NCI-H1436 (cell line): Measurements from ENCODE around the gene RTP3.

ENCODE experiments used
- DNase-seq: peaks from one replicate; lab custom pipeline; 2025; lab: John Stamatoyannopoulos, UW

RTP3 gene

DNA sequence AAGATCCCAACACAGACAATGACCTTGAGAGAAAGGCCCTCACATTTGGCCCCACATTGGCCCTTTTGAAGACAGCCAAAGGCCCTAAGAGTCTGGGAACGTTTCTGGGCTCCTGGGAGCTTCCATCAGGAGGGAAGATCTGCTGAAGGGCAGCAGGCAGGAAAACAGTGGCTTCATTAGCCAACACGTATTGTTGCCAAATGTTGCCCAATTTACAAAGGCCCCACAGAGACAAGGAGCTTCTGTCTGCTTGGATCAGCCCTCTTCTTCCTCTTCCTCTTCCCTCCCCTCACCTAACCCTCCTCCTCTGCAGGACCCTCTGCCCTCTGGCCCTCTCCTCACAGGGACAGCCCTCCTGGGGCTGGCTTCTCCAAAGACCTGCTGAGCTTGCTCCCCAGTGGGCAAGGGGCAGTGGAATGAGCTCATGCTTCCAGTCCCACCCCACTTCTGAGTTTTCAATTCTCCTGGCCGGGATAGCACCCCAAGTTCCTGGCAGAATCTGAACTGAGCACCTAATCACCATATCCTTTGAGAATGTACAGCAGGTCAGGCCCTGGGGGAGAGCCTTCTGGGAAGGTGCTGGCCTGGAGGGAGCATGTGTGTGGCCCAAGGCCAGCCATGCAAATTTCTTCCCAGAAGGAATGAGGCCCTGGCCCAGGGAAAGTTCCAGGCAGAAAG lies 28.0 kb upstream of the RTP3 start:
- DNase-seq: no peak

GRCh38 chr3:46470831-46471230 lies 26.9 kb upstream of the RTP3 start:
- no peak for DNase-seq

GRCh38 chr3:46471371-46471914 lies 26.3 kb upstream of the RTP3 start:
- DNase-seq: no peak

DNA sequence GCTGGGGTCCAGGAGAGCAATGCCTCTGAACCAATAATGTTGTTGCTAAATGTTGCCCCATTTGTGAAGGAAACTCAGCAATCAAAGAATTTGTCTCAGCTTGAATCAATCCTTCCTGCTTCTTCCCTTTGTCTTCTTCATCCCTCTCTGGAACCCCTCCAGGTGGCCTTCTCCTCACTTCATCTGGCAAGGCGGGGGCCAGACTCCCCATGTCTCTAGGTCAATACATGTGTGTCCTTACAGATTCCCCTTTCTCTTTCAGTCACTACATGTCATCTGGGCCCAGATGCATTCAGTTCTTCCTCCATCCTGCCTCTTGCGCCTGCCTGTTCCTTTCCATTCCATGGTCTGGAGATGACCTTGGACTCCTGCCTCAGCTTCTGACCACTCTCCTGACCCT lies 25.0 kb upstream of the RTP3 start:
- DNase-seq: no peak

- DNase-seq: no peak
Measured at GRCh38 chr3:46477145-46477544, 20.6 kb upstream of the RTP3 start.

- DNase-seq: no peak
Measured at GRCh38 chr3:46477756-46478155, 20.0 kb upstream of the RTP3 start.

DNA sequence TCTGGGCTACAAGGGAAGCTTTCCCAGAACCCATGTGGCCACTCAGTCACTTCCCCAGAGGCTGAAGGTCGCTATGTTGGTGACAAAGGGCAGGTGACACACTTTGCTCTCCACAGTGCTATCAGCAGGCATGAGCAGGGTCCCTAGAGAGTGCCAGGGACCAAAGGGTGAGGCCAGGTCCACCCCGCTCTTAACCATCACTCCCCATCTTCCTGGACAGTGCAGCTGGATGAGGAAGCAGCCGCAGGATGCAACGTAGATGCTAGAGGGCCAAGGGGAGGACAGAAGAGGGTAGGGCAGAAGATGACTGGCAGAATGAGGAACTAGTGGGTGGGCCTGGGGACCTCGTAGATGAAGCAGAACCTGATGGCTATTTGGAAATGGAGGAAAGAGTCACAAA lies 19.4 kb upstream of the RTP3 start:
- DNase-seq: no peak

DNA sequence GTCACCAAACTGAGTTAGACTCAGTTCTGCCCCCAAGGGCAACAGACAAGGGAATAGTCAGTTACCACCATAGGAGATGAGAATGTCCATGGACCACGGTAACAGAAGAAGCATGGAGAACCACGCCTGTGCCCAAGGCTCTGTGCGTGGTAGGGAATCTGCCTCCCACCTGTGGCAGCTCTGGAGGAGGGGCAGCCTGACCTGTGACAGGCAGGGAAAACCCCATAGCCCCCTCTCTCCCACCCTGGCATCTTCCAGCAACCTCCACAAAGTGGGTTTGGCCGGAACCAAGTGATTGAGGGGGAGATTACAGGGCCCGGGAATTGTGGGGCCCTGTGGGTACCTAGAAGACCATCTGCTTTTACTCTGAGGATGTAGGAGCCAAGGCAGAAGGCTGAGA lies 18.8 kb upstream of the RTP3 start:
- no peak for DNase-seq

- no peak for DNase-seq
Measured at GRCh38 chr3:46479696-46480095, 18.1 kb upstream of the RTP3 start.

GRCh38 chr3:46480491-46481195 lies 17.1 kb upstream of the RTP3 start:
- no peak for DNase-seq

GRCh38 chr3:46481636-46482035 lies 16.1 kb upstream of the RTP3 start:
- DNase-seq: no peak

DNA sequence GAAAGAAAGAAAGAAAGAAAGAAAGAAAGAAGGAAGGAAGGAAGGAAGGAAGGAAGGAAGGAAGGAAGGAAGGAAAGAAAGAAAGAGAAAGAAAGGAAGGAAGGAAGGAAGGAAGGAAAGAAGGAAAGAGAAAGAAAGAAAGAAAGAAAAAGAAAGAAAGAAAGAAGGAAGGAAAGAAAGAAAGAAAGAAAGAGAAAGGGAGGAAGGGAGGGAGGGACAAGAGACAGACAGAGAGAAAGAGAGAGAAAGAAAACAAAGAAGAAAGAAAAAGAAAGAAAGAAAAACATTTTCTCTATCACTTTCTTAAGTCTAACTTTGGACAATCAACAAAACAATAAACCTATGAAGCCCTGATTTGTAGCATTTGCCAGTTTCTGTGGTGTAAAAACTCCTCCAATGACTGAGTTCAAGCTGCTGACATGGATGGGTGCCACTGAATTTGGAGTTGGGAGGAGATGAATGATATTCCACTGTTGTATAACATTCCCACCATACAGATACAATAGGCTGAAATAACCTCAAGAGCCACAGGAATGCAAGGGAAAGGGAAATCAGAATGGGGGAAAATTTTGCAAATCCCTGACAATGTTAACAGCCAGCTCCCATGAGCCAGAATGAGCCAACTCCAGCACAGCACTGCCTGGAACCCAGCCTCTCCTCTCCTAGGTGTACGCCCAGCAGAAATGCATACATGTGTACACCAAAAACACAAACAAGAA lies 15.0 kb upstream of the RTP3 start:
- no peak for DNase-seq

GRCh38 chr3:46483825-46484224 lies 14.0 kb upstream of the RTP3 start:
- no peak for DNase-seq

DNA sequence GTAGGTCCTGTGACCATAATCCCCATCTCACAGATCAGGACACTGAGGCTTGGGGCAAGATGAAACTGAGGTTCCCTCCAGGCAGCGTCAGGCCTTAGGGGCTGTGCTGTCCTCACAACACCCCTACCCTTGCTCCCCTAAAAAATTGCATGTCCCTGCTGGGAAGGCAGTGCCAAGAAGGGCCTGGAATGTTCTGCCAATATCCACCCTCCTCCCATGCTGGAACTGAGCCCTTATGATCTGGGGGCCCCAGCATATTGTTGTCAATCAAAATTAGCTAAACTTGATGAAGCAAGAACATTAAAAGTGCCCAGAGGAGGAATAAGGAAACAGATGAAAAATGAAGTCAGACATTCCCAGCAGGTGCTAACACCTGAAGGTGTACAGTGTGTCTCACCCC lies 13.4 kb upstream of the RTP3 start:
- DNase-seq: no peak

DNA sequence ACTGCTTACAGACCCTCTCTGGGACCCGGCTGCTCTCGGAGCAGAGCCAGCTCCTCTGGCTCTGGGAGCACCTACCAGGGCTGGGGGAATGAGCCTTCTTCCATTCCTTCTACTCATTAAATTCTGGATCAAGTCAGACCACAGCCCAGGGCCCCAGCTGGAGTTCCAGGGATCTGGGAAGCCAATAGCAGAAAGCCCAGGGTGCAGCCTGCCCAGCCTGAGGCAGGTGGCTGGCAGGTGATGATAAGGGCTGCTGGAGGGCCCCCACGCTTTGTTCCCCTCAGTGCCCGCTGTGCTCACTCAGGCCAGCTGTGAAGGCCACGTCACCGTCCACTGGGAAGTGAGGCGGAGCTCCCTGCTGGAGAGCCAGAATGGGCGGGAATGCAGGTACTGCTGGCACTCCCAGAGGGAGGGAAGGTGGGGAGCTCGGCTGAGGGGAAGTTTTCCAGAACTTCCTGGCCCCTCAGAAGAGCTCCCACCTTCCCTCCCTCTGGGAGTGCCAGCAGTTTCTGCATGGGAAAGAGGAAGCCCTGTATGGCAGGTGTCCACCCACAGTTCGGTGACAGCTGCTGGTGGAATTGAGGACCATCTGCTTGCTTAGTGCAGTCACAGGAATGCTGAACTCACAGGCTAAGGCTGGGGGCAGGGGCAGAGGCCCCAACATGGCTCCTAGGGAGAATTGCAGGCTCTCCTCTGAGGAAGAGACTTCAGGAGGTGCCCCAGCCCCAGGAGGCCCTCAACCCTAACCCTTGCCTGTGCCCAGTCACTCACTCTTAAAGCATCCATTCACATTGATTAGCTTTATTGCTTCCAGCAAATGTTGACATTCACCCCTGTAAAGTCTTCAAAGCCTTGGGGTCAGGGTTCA lies 12.6 kb upstream of the RTP3 start:
- no peak for DNase-seq

GRCh38 chr3:46485779-46486175 lies 12.0 kb upstream of the RTP3 start:
- no peak for DNase-seq

- DNase-seq: peak; percentile 73
Measured at GRCh38 chr3:46488735-46489361, 8.9 kb upstream of the RTP3 start.

DNA sequence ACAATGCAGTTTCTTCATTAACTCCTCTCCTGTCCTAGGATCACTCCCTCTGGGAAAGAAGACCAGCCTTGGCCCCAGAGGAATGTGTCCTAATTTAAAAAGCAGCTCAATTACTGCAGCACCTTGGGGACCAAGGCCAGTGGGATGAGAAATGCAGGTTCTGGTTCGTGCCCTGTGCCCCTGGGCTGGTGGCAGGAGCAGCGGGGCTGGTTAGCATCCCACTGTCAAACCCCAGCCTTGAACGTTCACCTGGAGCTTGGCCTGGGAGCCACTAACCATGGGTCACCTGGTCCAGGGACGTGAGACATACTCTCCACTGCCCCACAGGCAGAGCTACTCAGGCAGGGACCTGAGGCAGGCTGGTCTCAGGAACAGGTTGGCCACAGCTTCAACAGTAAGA lies 8.4 kb upstream of the RTP3 start:
- no peak for DNase-seq

- no peak for DNase-seq
Measured at GRCh38 chr3:46489875-46490274, 7.9 kb upstream of the RTP3 start.

- no peak for DNase-seq
Measured at GRCh38 chr3:46490338-46491084, 7.3 kb upstream of the RTP3 start.
